Spinal cord (tissue), 10 donors: ENCODE results near the gene ECE1. TPM values are rescaled to one million over a fixed set of nuclear protein-coding genes. Genes with fewer than 3 reads are reported as not detected.
A peak's percentile ranks its signal among the peaks of the same experiment; 100 is the strongest.

ENCODE experiments used
- DNase-seq, 6 donors: peaks; one replicate each; pipeline versions ENCODE4 v3.0.0 to v3.0.0-alpha.2; 2013 to 2015; ENCODE audit warnings: low spot score in 6 of 6, low read depth in 4 of 6
- H3K27ac ChIP-seq: one replicate; pipeline ENCODE4 v1.5.1; 2013; ENCODE audit warnings: low read depth, low read length, control low read depth
- H3K27me3 ChIP-seq: one replicate; pipeline ENCODE4 v1.6.1; 2013; ENCODE audit warnings: low read length; ENCODE audit not compliant: control insufficient read depth, insufficient read depth
- H3K36me3 ChIP-seq: one replicate; pipeline ENCODE4 v1.6.1; 2013; ENCODE audit warnings: low read length; ENCODE audit not compliant: control insufficient read depth, insufficient read depth
- H3K4me1 ChIP-seq: one replicate; pipeline ENCODE4 v1.6.1; 2013; ENCODE audit warnings: low read length; ENCODE audit not compliant: control insufficient read depth, insufficient read depth
- H3K4me3 ChIP-seq: one replicate; pipeline ENCODE4 v1.5.1; 2013; ENCODE audit warnings: low read depth, low read length, control low read depth
- H3K9me3 ChIP-seq: one replicate; pipeline ENCODE4 v1.6.1; 2013; ENCODE audit warnings: low read length; ENCODE audit not compliant: control insufficient read depth, insufficient read depth
- WGBS: methylation state at CpG from one replicate; pipeline ENCODE4 v1.1.5; 2013; ENCODE audit warnings: missing lambda C conversion rate; ENCODE audit not compliant: insufficient coverage; 5-methylcytosine and 5-hydroxymethylcytosine counted together
- polyA plus RNA-seq, 2 donors: library from polyadenylated mRNA; unstranded; fragments of 120-200 nt; gene quantifications; one replicate each; pipeline ENCODE4 v1.2.1, GENCODE V29; 2013; ENCODE audit not compliant: insufficient read length in 2 of 2
- total RNA-seq, 2 donors: library from RNA; depleted of rRNA in 1 of 2; stranded (reverse); fragments of 120-200 nt in 1 of 2; fragments of >200 nt in 1 of 2; gene quantifications; one replicate each; pipeline versions ENCODE4 v1.2.3 to v1.2.4, GENCODE V29; 2013 to 2014
- donor health status: healthy.

Gene ECE1
- total and polyA plus RNA-seq, 4 donors, result 21.2 to 33.9 (median 27.1) TPM

- Histone ChIP-seq H3K36me3 (peaks cover 42% of the 10 kb centered on the region), H3K27ac (no peak overlapping the region)
- WGBS, result 92% methylated on average over 12 of the region's 13 CpGs
These were observed 33.5 kb downstream of the ECE1 start for GRCh38 chr1:21256776-21257175.

GRCh38 chr1:21255943-21256320 lies 34.3 kb downstream of the ECE1 start:
- H3K36me3 ChIP-seq, result peaks cover 46% of the 10 kb centered on the region
- no peak for DNase-seq
- H3K4me1 ChIP-seq, result peaks cover 35% of the 10 kb centered on the region
- H3K4me3 ChIP-seq, result no peak overlapping the region
- 98% methylated on average over 11 of the region's 14 CpGs for WGBS
- H3K27me3 ChIP-seq, result no peaks in the 10 kb centered on the region
- H3K27ac ChIP-seq, result no peak overlapping the region
- no peaks in the 10 kb centered on the region for H3K9me3 ChIP-seq

More at GRCh38 chr1:21256776-21257175, 33.5 kb downstream of the ECE1 start:
- Histone ChIP-seq H3K4me1 (peaks cover 41% of the 10 kb centered on the region), H3K4me3 (no peak overlapping the region), H3K27me3 (no peaks in the 10 kb centered on the region), H3K9me3 (no peaks in the 10 kb centered on the region)
- DNase-seq, result no peak

GRCh38 chr1:21255284-21255942 lies 34.9 kb downstream of the ECE1 start:
- 85% methylated on average over 5 of the region's 11 CpGs for WGBS
- H3K9me3 ChIP-seq, result no peaks in the 10 kb centered on the region

GRCh38 chr1:21254335-21254951 lies 35.8 kb downstream of the ECE1 start:
- Histone ChIP-seq H3K36me3 (peaks cover 37% of the 10 kb centered on the region), H3K4me1 (peaks cover 20% of the 10 kb centered on the region), H3K9me3 (no peaks in the 10 kb centered on the region), H3K27ac (peak overlapping the region; percentile 33), H3K4me3 (no peak overlapping the region), H3K27me3 (no peaks in the 10 kb centered on the region)
- 43% methylated on average over 8 of the region's 8 CpGs for WGBS
- DNase-seq, result peak in 4 of 6 donors; percentile 36 to 92 (median 68)

More at GRCh38 chr1:21255284-21255942, 34.9 kb downstream of the ECE1 start:
- Histone ChIP-seq H3K27ac (no peak overlapping the region), H3K4me1 (peaks cover 30% of the 10 kb centered on the region), H3K36me3 (peaks cover 44% of the 10 kb centered on the region), H3K4me3 (no peak overlapping the region), H3K27me3 (no peaks in the 10 kb centered on the region)
- peak in 5 of 6 donors; percentile 79 to 97 (median 85) for DNase-seq

- WGBS, result 86% methylated on average over 2 of the region's 4 CpGs
- DNase-seq, result no peak
These were observed 38.3 kb downstream of the ECE1 start for GRCh38 chr1:21251773-21252471.

GRCh38 chr1:21249940-21250493 lies 40.2 kb downstream of the ECE1 start:
- no peak overlapping the region for H3K27ac ChIP-seq
- H3K9me3 ChIP-seq, result no peaks in the 10 kb centered on the region
- H3K4me3 ChIP-seq, result no peak overlapping the region
- 96% methylated on average over 5 of the region's 9 CpGs for WGBS
- no peak for DNase-seq
- H3K4me1 ChIP-seq, result peaks cover 9% of the 10 kb centered on the region
- peaks cover 26% of the 10 kb centered on the region for H3K36me3 ChIP-seq
- no peaks in the 10 kb centered on the region for H3K27me3 ChIP-seq

More at GRCh38 chr1:21251773-21252471, 38.3 kb downstream of the ECE1 start:
- Histone ChIP-seq H3K36me3 (peaks cover 30% of the 10 kb centered on the region), H3K9me3 (no peaks in the 10 kb centered on the region), H3K27ac (no peak overlapping the region), H3K4me3 (no peak overlapping the region), H3K4me1 (peaks cover 16% of the 10 kb centered on the region), H3K27me3 (no peaks in the 10 kb centered on the region)

GRCh38 chr1:21247892-21248715 lies 42.2 kb downstream of the ECE1 start:
- 95% methylated on average over 10 of the region's 14 CpGs for WGBS
- no peaks in the 10 kb centered on the region for H3K4me1 ChIP-seq
- H3K4me3 ChIP-seq, result no peak overlapping the region
- no peak overlapping the region for H3K27ac ChIP-seq
- peaks cover 34% of the 10 kb centered on the region for H3K36me3 ChIP-seq
- H3K27me3 ChIP-seq, result no peaks in the 10 kb centered on the region
- H3K9me3 ChIP-seq, result no peaks in the 10 kb centered on the region
- no peak for DNase-seq

- peaks cover 40% of the 10 kb centered on the region for H3K36me3 ChIP-seq
- DNase-seq, result no peak
- no peak overlapping the region for H3K27ac ChIP-seq
- H3K9me3 ChIP-seq, result no peaks in the 10 kb centered on the region
- H3K4me1 ChIP-seq, result no peaks in the 10 kb centered on the region
- no peak overlapping the region for H3K4me3 ChIP-seq
- no peaks in the 10 kb centered on the region for H3K27me3 ChIP-seq
- WGBS, result 87% methylated on average over 18 of the region's 20 CpGs
These were observed 43.2 kb downstream of the ECE1 start for GRCh38 chr1:21246905-21247642.
